Activated B cell treated with CpG ODN at 0.5 μM for 24 hours (primary cell): ENCODE measurements around the gene PAGE4. TPM values are rescaled to one million over a fixed set of nuclear protein-coding genes. Genes with fewer than 3 reads are reported as not detected.

Experiments
- ATAC-seq: fragments of 200-7000 bp; cut with Tn5 transposase; one replicate; pipeline ENCODE4 v1.10.0; 2021; ENCODE audit warnings: low read depth, mild to moderate bottlenecking, moderate library complexity
- CTCF ChIA-PET: fragments of 350-600 bp; sonication (Branson Sonifier 250); formaldehyde crosslinking; loops from one replicate; lab custom pipeline; 2021; ENCODE audit warnings: antibody characterized with exemption; lab: Charles Lee
- POLR2A ChIA-PET: fragments of 350-600 bp; sonication (Branson Sonifier 250); formaldehyde crosslinking; loops from one replicate; lab custom pipeline; 2021; ENCODE audit warnings: antibody characterized with exemption; lab: Charles Lee
- DNase-seq: peaks from one replicate; pipeline ENCODE4 v3.0.0; 2022
- H3K27ac Mint-ChIP-seq: one replicate; pipeline ENCODE4 v1.8.0; 2020; ENCODE audit warnings: mixed read lengths
- H3K27me3 Mint-ChIP-seq: one replicate; pipeline ENCODE4 v1.8.0; 2021; ENCODE audit warnings: mixed read lengths
- H3K36me3 Mint-ChIP-seq: one replicate; pipeline ENCODE4 v1.8.0; 2021; ENCODE audit warnings: low read depth, mixed read lengths
- H3K4me1 Mint-ChIP-seq: one replicate; pipeline ENCODE4 v1.8.0; 2021; ENCODE audit warnings: mixed read lengths
- H3K4me3 Mint-ChIP-seq: one replicate; pipeline ENCODE4 v1.8.0; 2020; ENCODE audit warnings: mild to moderate bottlenecking, mixed read lengths
- H3K9me3 Mint-ChIP-seq: one replicate; pipeline ENCODE4 v1.8.0; 2020; ENCODE audit warnings: mixed read lengths
- intact Hi-C: fragments of 100-400 bp; cut with micrococcal nuclease; formaldehyde crosslinking; loops from one replicate; pipeline ENCODE4 v1.15.1; 2024
- total RNA-seq: library from RNA; stranded (reverse); gene quantifications from 2 replicates; pipeline ENCODE4 v1.2.3, GENCODE V29; 2022
- TF ChIP-seq, protein P1 (sequence below): fragments of 200-600 bp; IDR thresholded peaks from one replicate; pipeline ENCODE4 v1.8.0; 2022; ENCODE audit warnings: antibody characterized with exemption, mild to moderate bottlenecking

The PAGE4 gene
- total RNA-seq, 1 donor from 2014 or later, result not detected

DNA sequence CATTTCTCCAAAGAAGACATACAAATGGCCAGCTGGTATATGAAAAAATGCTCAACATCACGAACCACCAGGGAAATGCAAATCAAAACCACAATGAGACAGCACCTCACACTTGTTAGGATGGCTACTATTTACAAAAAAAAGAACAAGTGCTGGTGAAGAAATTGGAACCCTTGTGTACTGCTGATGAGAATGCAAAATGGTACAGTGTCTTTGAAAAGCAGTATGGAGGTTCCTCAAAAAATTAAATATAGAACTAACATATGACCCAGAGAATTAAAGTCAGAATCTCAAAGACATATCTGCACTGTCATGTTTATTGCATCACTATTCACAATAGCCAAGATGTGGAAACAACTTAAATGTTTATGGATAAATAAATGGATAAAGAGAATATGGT is 20.9 kb downstream of the PAGE4 start:
- H3K27ac Mint-ChIP-seq, result no peak overlapping the region
- intact Hi-C loops, result no loop called here
- no peaks in the 10 kb centered on the region for H3K9me3 Mint-ChIP-seq
- TF ChIP-seq, protein P1, sequence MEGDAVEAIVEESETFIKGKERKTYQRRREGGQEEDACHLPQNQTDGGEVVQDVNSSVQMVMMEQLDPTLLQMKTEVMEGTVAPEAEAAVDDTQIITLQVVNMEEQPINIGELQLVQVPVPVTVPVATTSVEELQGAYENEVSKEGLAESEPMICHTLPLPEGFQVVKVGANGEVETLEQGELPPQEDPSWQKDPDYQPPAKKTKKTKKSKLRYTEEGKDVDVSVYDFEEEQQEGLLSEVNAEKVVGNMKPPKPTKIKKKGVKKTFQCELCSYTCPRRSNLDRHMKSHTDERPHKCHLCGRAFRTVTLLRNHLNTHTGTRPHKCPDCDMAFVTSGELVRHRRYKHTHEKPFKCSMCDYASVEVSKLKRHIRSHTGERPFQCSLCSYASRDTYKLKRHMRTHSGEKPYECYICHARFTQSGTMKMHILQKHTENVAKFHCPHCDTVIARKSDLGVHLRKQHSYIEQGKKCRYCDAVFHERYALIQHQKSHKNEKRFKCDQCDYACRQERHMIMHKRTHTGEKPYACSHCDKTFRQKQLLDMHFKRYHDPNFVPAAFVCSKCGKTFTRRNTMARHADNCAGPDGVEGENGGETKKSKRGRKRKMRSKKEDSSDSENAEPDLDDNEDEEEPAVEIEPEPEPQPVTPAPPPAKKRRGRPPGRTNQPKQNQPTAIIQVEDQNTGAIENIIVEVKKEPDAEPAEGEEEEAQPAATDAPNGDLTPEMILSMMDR, result no peak
- no peaks in the 10 kb centered on the region for H3K36me3 Mint-ChIP-seq
- peaks cover 5% of the 10 kb centered on the region for H3K4me1 Mint-ChIP-seq
- ChIA-PET CTCF (interaction anchor here (1.1 kb wide), 1 partner anchor 12 kb away, joined by 4 read pairs; no protein-coding TSS in a partner anchor), POLR2A (no interaction called here)
- DNase-seq, result no peak
- no peaks in the 10 kb centered on the region for H3K27me3 Mint-ChIP-seq
- no peak for ATAC-seq
- no peak overlapping the region for H3K4me3 Mint-ChIP-seq

DNA sequence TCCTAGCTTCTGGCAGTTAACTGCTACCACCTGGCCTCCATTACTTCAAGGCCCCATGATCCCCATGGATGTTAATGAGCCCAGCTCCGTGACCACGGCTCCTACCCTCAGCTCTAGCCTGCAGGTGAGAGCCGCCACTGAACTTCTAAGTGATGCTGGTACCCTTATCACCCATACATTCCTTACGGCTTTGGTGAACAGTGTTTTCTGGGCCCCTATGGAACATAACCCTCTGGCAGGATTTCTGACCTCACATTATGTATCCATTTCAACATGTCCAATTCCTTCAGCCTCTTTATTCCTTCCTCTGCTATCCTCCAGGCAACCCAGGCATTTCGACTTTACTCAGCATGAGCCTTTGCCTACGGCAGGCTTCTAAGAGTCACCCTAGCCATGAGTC is 24.6 kb downstream of the PAGE4 start:
- H3K27me3 Mint-ChIP-seq, result no peaks in the 10 kb centered on the region
- no peak overlapping the region for H3K27ac Mint-ChIP-seq
- intact Hi-C loops, result no loop called here
- TF ChIP-seq, protein P1, result no peak
- H3K9me3 Mint-ChIP-seq, result no peaks in the 10 kb centered on the region
- DNase-seq (no peak), ATAC-seq (no peak)
- H3K36me3 Mint-ChIP-seq, result no peaks in the 10 kb centered on the region
- peaks cover 5% of the 10 kb centered on the region for H3K4me1 Mint-ChIP-seq
- CTCF ChIA-PET, result no interaction called here
- POLR2A ChIA-PET, result no interaction called here
- H3K4me3 Mint-ChIP-seq, result no peak overlapping the region

DNA sequence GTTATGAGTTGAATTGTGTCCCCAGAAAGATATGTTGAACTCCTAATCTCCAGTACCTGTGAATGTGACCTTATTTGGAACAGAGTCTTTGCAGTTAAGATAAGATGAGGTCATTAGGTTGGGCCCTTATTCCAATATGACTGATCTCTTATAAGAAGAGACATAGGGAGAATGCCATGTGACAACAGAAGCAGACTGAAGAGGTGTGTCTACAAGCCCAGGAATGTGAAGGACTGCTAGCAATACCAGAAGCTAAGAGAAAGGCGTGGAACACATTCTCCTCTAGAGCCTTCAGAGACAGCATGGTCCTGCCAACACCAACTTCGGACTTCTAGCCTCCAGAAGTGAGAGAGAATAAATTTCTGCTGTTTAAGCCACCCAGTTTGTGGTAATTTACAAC is 27.7 kb downstream of the PAGE4 start:
- Mint-ChIP-seq H3K27me3 (no peaks in the 10 kb centered on the region), H3K9me3 (no peaks in the 10 kb centered on the region), H3K4me3 (no peak overlapping the region), H3K36me3 (no peaks in the 10 kb centered on the region), H3K27ac (no peak overlapping the region), H3K4me1 (no peaks in the 10 kb centered on the region)
- no peak for ATAC-seq
- DNase-seq, result no peak
- POLR2A ChIA-PET, result no interaction called here
- TF ChIP-seq, protein P1, result no peak
- intact Hi-C loops, result no loop called here
- CTCF ChIA-PET, result no interaction called here

DNA sequence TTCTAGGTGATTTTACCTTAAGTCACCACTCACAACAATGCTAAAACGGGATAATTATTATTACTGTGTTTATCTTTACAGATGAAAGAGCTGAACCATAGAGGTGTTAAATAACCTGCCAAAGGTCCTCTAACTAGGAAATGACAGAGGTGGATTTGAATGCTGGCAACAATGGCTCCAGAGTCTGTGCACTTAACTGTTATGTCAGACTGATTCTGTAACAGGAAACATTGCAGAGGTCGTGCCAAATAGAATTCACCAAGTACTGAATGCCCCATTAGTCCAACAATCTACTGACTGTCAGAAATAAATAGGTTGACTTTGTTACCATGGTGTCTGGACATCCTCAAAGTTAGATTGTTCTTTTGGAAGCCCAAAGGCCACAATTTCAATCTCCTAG is 29.2 kb downstream of the PAGE4 start:
- TF ChIP-seq, protein P1, result no peak
- no peaks in the 10 kb centered on the region for H3K4me1 Mint-ChIP-seq
- intact Hi-C loops, result no loop called here
- CTCF ChIA-PET, result no interaction called here
- no peaks in the 10 kb centered on the region for H3K9me3 Mint-ChIP-seq
- DNase-seq, result no peak
- no peaks in the 10 kb centered on the region for H3K36me3 Mint-ChIP-seq
- POLR2A ChIA-PET, result no interaction called here
- ATAC-seq, result no peak
- no peak overlapping the region for H3K4me3 Mint-ChIP-seq
- no peaks in the 10 kb centered on the region for H3K27me3 Mint-ChIP-seq
- H3K27ac Mint-ChIP-seq, result no peak overlapping the region

DNA sequence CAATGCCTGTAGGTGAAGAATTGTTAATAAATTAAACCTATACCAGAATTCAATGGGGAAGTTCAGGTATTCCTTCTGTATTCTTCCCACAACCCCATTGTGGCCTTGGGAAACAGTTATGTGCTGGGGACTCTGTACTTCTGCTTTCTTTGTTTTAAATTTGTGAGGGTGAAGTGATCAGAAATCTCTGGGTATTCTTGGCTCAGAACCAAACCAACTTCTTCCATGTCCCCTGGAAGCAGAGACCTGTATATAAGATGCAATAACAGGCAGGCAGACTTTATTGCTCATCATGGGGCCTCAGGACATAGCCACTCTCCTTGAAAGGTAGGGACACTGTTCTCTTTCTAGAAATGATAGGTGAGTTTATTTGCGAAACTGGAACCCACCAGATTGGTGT is 30.4 kb downstream of the PAGE4 start:
- ChIA-PET CTCF (no interaction called here), POLR2A (no interaction called here)
- H3K4me1 Mint-ChIP-seq, result no peaks in the 10 kb centered on the region
- no peaks in the 10 kb centered on the region for H3K9me3 Mint-ChIP-seq
- intact Hi-C loops, result no loop called here
- H3K4me3 Mint-ChIP-seq, result no peak overlapping the region
- ATAC-seq (no peak), DNase-seq (no peak)
- no peaks in the 10 kb centered on the region for H3K27me3 Mint-ChIP-seq
- H3K36me3 Mint-ChIP-seq, result no peaks in the 10 kb centered on the region
- TF ChIP-seq, protein P1, result no peak
- H3K27ac Mint-ChIP-seq, result no peak overlapping the region
